Esophagus squamous epithelium (tissue), 5 donors: ENCODE results near the gene ACVR1B. TPM values are rescaled to one million over a fixed set of nuclear protein-coding genes. Genes with fewer than 3 reads are reported as not detected.

Source experiments
- DNase-seq: peaks from one replicate; lab custom pipeline; 2025; lab: John Stamatoyannopoulos, UW
- H3K27ac ChIP-seq, 4 donors: fragments of 200-600 bp; sonication (generic); one replicate each; pipeline ENCODE4 v1.5.1; 2016 to 2019; ENCODE audit warnings: mild to moderate bottlenecking in 1 of 4
- H3K27me3 ChIP-seq, 4 donors: fragments of 200-600 bp; sonication (generic); 1 replicate in 3 of 4; 2 replicates in 1 of 4; pipeline versions ENCODE4 v1.5.1 to v1.6.0; 2017 to 2021; ENCODE audit warnings: antibody characterized with exemption in 1 of 4
- H3K36me3 ChIP-seq, 3 donors: fragments of 200-600 bp; sonication (generic); one replicate each; pipeline ENCODE4 v1.5.1; 2016 to 2019
- H3K4me1 ChIP-seq, 3 donors: fragments of 200-600 bp; sonication (generic); one replicate each; pipeline ENCODE4 v1.5.1; 2017 to 2019
- H3K4me3 ChIP-seq, 4 donors: fragments of 200-600 bp; sonication (generic); 1 replicate in 3 of 4; 2 replicates in 1 of 4; pipeline ENCODE4 v1.5.1; 2016 to 2019; ENCODE audit warnings: mild to moderate bottlenecking in 2 of 4, moderate library complexity in 1 of 4
- H3K9me3 ChIP-seq, 3 donors: fragments of 200-600 bp; sonication (generic); one replicate each; pipeline ENCODE4 v1.5.1; 2016 to 2019
- CTCF ChIP-seq, 6 experiments: fragments of 450-650 bp in 4 of 6; fragments of 200-600 bp in 2 of 6; sonication (generic) in 2 of 6; IDR thresholded peaks; one replicate each; pipeline ENCODE4 v1.5.1; 2016 to 2019; ENCODE audit warnings: antibody characterized with exemption in 6 of 6, mild to moderate bottlenecking in 4 of 6, moderate library complexity in 4 of 6
- POLR2A ChIP-seq, 4 donors: fragments of 450-650 bp; IDR thresholded peaks; one replicate each; pipeline ENCODE4 v1.6.1; 2017; ENCODE audit warnings: antibody characterized with exemption in 4 of 4, mild to moderate bottlenecking in 4 of 4, moderate library complexity in 3 of 4
- WGBS, 2 donors: methylation state at CpG; one replicate each; pipeline ENCODE4 v1.1.5; 2018; 5-methylcytosine and 5-hydroxymethylcytosine counted together
- intact Hi-C: fragments of 100-400 bp; cut with DNase I; formaldehyde crosslinking; loops from one replicate; pipeline ENCODE4 v1.15.0; 2022
- total RNA-seq, 4 donors: library from RNA; depleted of rRNA; stranded (reverse); fragments of >200 nt; gene quantifications; one replicate each; pipeline ENCODE4 v1.1.0, GENCODE V29; 2016
- donor health status: DM: yes; HTN: yes; CAD: no.

Gene ACVR1B
- total RNA-seq, 4 donors from 2014 or later: 11.4 to 31.7 (median 16.8) TPM

- peaks cover 0 to 13% (median 0%) of the 10 kb centered on the region in 4 donors for H3K27me3 ChIP-seq
- WGBS, 2 donors: 60 to 70% methylated on average over 1 to 2 of the region's 12 CpGs
- no peak for DNase-seq
- H3K4me1 ChIP-seq: peaks cover 23 to 44% (median 24%) of the 10 kb centered on the region in 3 donors
- TF ChIP-seq CTCF (IDR thresholded peaks at IDR 0.05): no peak
- no peak for TF ChIP-seq POLR2A (IDR thresholded peaks at IDR 0.05)
- no peaks in the 10 kb centered on the region for H3K9me3 ChIP-seq
- no peaks in the 10 kb centered on the region for H3K36me3 ChIP-seq
- H3K27ac ChIP-seq: peak overlapping the region in 2 of 4 donors; percentile 82 to 89
- intact Hi-C loops: loop anchor here (5.0 kb wide), 1 partner anchor 55 kb away; no protein-coding TSS in a partner anchor
- H3K4me3 ChIP-seq: no peak overlapping the region
These were observed 75.8 kb downstream of the ACVR1B start for GRCh38 chr12:52027085-52027843.

GRCh38 chr12:52029685-52030084 lies 78.2 kb downstream of the ACVR1B start:
- intact Hi-C loops: loop anchor here (5.0 kb wide), 1 partner anchor 53 kb away; no protein-coding TSS in a partner anchor
- Histone ChIP-seq H3K9me3 (no peaks in the 10 kb centered on the region), H3K4me3 (no peak overlapping the region), H3K36me3 (no peaks in the 10 kb centered on the region), H3K4me1 (peaks cover 9 to 39% (median 26%) of the 10 kb centered on the region in 3 donors), H3K27ac (no peak overlapping the region), H3K27me3 (peaks cover 0 to 3% (median 0%) of the 10 kb centered on the region in 4 donors)
- WGBS, 2 donors: 33 to 43% methylated on average over 1 to 3 of the region's 4 CpGs
- no peak for DNase-seq
- no peak for TF ChIP-seq POLR2A (IDR thresholded peaks at IDR 0.05)
- no peak for TF ChIP-seq CTCF (IDR thresholded peaks at IDR 0.05)

GRCh38 chr12:52032446-52032803 lies 80.9 kb downstream of the ACVR1B start:
- 4% methylated on average over 5 of the region's 5 CpGs for WGBS, 2 donors
- no peak for DNase-seq
- no peaks in the 10 kb centered on the region for H3K36me3 ChIP-seq
- peaks cover 8 to 38% (median 21%) of the 10 kb centered on the region in 3 donors for H3K4me1 ChIP-seq
- TF ChIP-seq CTCF (IDR thresholded peaks at IDR 0.05) (no peak), POLR2A (IDR thresholded peaks at IDR 0.05) (no peak)
- H3K9me3 ChIP-seq: no peaks in the 10 kb centered on the region
- peak overlapping the region in 3 of 4 donors; percentile 38 to 63 (median 41) for H3K4me3 ChIP-seq
- H3K27ac ChIP-seq: peak overlapping the region; percentile 71 to 94 (median 87)
- H3K27me3 ChIP-seq: peaks cover 0 to 15% (median 0%) of the 10 kb centered on the region in 4 donors
- intact Hi-C loops: no loop called here

GRCh38 chr12:52032804-52033445 lies 81.4 kb downstream of the ACVR1B start:
- Histone ChIP-seq H3K27ac (peak overlapping the region; percentile 71 to 94 (median 87)), H3K36me3 (no peaks in the 10 kb centered on the region), H3K4me1 (peaks cover 12 to 43% (median 26%) of the 10 kb centered on the region in 3 donors), H3K4me3 (peak overlapping the region; percentile 7 to 63 (median 40)), H3K9me3 (no peaks in the 10 kb centered on the region), H3K27me3 (peaks cover 0 to 20% (median 0%) of the 10 kb centered on the region in 4 donors)
- WGBS, 2 donors: 0 to 2% methylated on average over 11 to 12 of the region's 48 CpGs
- intact Hi-C loops: no loop called here
- peak in 1 of 6 experiments; percentile 4 for TF ChIP-seq CTCF (IDR thresholded peaks at IDR 0.05)
- peak in 3 of 4 donors; percentile 21 to 75 (median 23) for TF ChIP-seq POLR2A (IDR thresholded peaks at IDR 0.05)
- DNase-seq: peak; percentile 65
